SU-DHL-6 (cell line): ENCODE results near the gene SLC26A9.
"Not testable (repeated sequence)": the region's sequence is repeated elsewhere in the genome, so short reads cannot be mapped to it uniquely, and the experiment has no call there.

Experiments
- H2AFZ ChIP-seq: fragments of 200-600 bp; sonication (generic); 2 replicates; pipeline ENCODE4 v1.6.1; 2014; ENCODE audit warnings: low read depth, mild to moderate bottlenecking, moderate library complexity, mixed read lengths, antibody characterized with exemption, low read length; ENCODE audit not compliant: severe bottlenecking
- H3F3A ChIP-seq: fragments of 200-600 bp; shearing (Covaris generic); 2 replicates; pipeline ENCODE4 v1.6.0; 2016; ENCODE audit warnings: antibody characterized with exemption, mild to moderate bottlenecking; ENCODE audit not compliant: insufficient read depth
- H3K27ac ChIP-seq: fragments of 200-600 bp; sonication (generic); 2 replicates; pipeline ENCODE4 v1.5.1; 2016; ENCODE audit warnings: low read depth, mild to moderate bottlenecking, low read length, moderate library complexity, mixed read lengths
- H3K27me3 ChIP-seq: fragments of 200-600 bp; sonication (generic), shearing (Covaris generic); 2 replicates; pipeline ENCODE4 v1.6.0; 2014; ENCODE audit warnings: mild to moderate bottlenecking, low read length
- H3K36me3 ChIP-seq: fragments of 200-600 bp; sonication (generic); 2 replicates; pipeline ENCODE4 v1.6.1; 2014; ENCODE audit warnings: mild to moderate bottlenecking, low read length, mixed read lengths
- H3K4me2 ChIP-seq: fragments of 300-600, 200-600 bp; shearing (Covaris generic), sonication (generic); 2 replicates; pipeline ENCODE4 v1.6.0; 2014; ENCODE audit warnings: low read length, low read depth, mild to moderate bottlenecking; ENCODE audit not compliant: poor library complexity, severe bottlenecking
- H3K4me3 ChIP-seq: fragments of 200-600 bp; sonication (generic); 2 replicates; pipeline ENCODE4 v1.5.1; 2014; ENCODE audit warnings: antibody characterized with exemption, low read length, mild to moderate bottlenecking, mixed read lengths; ENCODE audit not compliant: insufficient read depth, poor library complexity, severe bottlenecking
- H3K79me2 ChIP-seq: fragments of 200-600 bp; sonication (generic); 2 replicates; pipeline ENCODE4 v1.6.1; 2014; ENCODE audit warnings: mild to moderate bottlenecking, low read length, moderate library complexity; ENCODE audit not compliant: insufficient read depth
- H3K9ac ChIP-seq: fragments of 200-600 bp; sonication (generic); 2 replicates; pipeline ENCODE4 v1.7.0; 2014; ENCODE audit warnings: mild to moderate bottlenecking, low read length
- H3K9me2 ChIP-seq: fragments of 200-600 bp; sonication (generic); replicated peaks from 2 replicates; pipeline ENCODE4 v1.6.1; 2014; ENCODE audit warnings: low read length; ENCODE audit not compliant: insufficient read depth
- H3K9me3 ChIP-seq: fragments of 200-600 bp; sonication (generic); 2 replicates; pipeline ENCODE4 v1.6.1; 2014; ENCODE audit warnings: low read length, mixed read lengths; ENCODE audit not compliant: insufficient read depth
- H4K20me1 ChIP-seq: fragments of 200-600 bp; sonication (generic); 2 replicates; pipeline ENCODE4 v1.6.1; 2014; ENCODE audit warnings: low read depth, mild to moderate bottlenecking, antibody characterized with exemption, low read length, moderate library complexity, mixed read lengths
- CTCF ChIP-seq: fragments of 200-600 bp; sonication (generic); IDR thresholded peaks from one replicate; pipeline ENCODE4 v1.5.1; 2017; ENCODE audit warnings: antibody characterized with exemption, mild to moderate bottlenecking, low read length, moderate library complexity; ENCODE audit not compliant: insufficient read depth, poor library complexity, severe bottlenecking
- EZH2phosphoT487 ChIP-seq: fragments of 200-600 bp; sonication (generic), shearing (Covaris generic); conservative IDR thresholded peaks from 2 replicates; pipeline ENCODE4 v1.6.1; 2018; ENCODE audit warnings: mild to moderate bottlenecking, antibody characterized with exemption, low read length, moderate library complexity, mixed read lengths

Gene SLC26A9

DNA sequence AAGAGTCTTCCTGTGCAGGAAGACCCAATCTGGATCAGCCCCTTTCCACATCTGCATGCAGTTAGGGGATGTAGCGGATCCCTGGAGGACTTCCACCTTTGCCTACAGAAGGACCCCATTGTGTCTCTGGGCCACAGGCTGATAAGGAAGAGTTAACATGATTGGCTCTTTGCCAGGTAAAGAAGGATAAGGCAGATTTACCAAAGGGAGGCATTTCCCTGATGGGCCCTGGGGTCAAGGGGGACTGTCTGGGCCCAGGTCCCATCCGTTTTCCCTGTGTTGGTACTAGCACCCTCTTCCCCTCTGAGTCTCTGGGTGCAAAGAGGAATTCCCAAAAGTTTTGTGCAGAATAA, 29.1 kb downstream of the SLC26A9 start:
- Histone ChIP-seq H3K27ac (no peak overlapping the region), H4K20me1 (no peaks in the 10 kb centered on the region), H3K9me2 (no peaks in the 10 kb centered on the region), H3K4me2 (no peak overlapping the region), H3F3A (no peaks in the 10 kb centered on the region), H2AFZ (no peak overlapping the region), H3K79me2 (no peaks in the 10 kb centered on the region), H3K9me3 (no peaks in the 10 kb centered on the region), H3K4me3 (no peak overlapping the region), H3K27me3 (no peaks in the 10 kb centered on the region), H3K36me3 (no peaks in the 10 kb centered on the region), H3K9ac (no peak overlapping the region)
- no peak for TF ChIP-seq EZH2phosphoT487
- TF ChIP-seq CTCF, result no peak

- Histone ChIP-seq H4K20me1 (no peaks in the 10 kb centered on the region), H3K9me2 (no peaks in the 10 kb centered on the region), H3K9me3 (no peaks in the 10 kb centered on the region), H3K36me3 (no peaks in the 10 kb centered on the region), H3K27me3 (no peaks in the 10 kb centered on the region), H3K4me3 (no peak overlapping the region), H3F3A (no peaks in the 10 kb centered on the region), H3K4me2 (no peak overlapping the region), H3K9ac (no peak overlapping the region), H3K79me2 (no peaks in the 10 kb centered on the region), H3K27ac (no peak overlapping the region), H2AFZ (no peak overlapping the region)
- TF ChIP-seq CTCF (no peak), EZH2phosphoT487 (no peak)
Observed at GRCh38 chr1:205913451-205914154, 29.7 kb downstream of the SLC26A9 start.

- no peaks in the 10 kb centered on the region for H3F3A ChIP-seq
- H3K4me3 ChIP-seq, result no peak overlapping the region
- no peaks in the 10 kb centered on the region for H3K9me2 ChIP-seq
- TF ChIP-seq CTCF, result peak; percentile 52
- TF ChIP-seq EZH2phosphoT487, result no peak
- H3K27me3 ChIP-seq, result no peaks in the 10 kb centered on the region
- H3K4me2 ChIP-seq, result no peak overlapping the region
- no peaks in the 10 kb centered on the region for H3K79me2 ChIP-seq
- H3K9ac ChIP-seq, result no peak overlapping the region
- H4K20me1 ChIP-seq, result no peaks in the 10 kb centered on the region
- H3K36me3 ChIP-seq, result no peaks in the 10 kb centered on the region
- H2AFZ ChIP-seq, result no peak overlapping the region
- no peaks in the 10 kb centered on the region for H3K9me3 ChIP-seq
- H3K27ac ChIP-seq, result no peak overlapping the region
Observed at GRCh38 chr1:205907794-205908193, 35.5 kb downstream of the SLC26A9 start.

- not testable (repeated sequence) for H2AFZ ChIP-seq, H3K36me3 ChIP-seq
Observed at GRCh38 chr1:205905095-205905494, 38.2 kb downstream of the SLC26A9 start.

More at GRCh38 chr1:205905095-205905494, 38.2 kb downstream of the SLC26A9 start:
- not testable (repeated sequence) for H3K4me2 ChIP-seq, H3K9me3 ChIP-seq, H3K27me3 ChIP-seq, H3K27ac ChIP-seq, H4K20me1 ChIP-seq, H3F3A ChIP-seq, H3K79me2 ChIP-seq, H3K9ac ChIP-seq, H3K9me2 ChIP-seq, H3K4me3 ChIP-seq
